Left renal pelvis (tissue), 4 donors: ENCODE results near the gene BNIP3. TPM values are rescaled to one million over a fixed set of nuclear protein-coding genes. Genes with fewer than 3 reads are reported as not detected.

Source experiments
- polyA plus RNA-seq, 4 donors: library from polyadenylated mRNA; unstranded; fragments of 120-200 nt; gene quantifications; one replicate each; pipeline ENCODE4 v1.2.1, GENCODE V29; 2013; ENCODE audit not compliant: insufficient read length in 4 of 4

Gene BNIP3
- polyA plus RNA-seq, 4 donors: 24.1 to 79.2 (median 70.1) TPM

Other genes with a start within 250 kb of the BNIP3 start
- 10 to 100 TPM; 38.5 to 49.8 (median 44.9) TPM for gene PPP2R2D, start 80.9 kb downstream of the BNIP3 start, polyA plus RNA-seq
- 1 to 10 TPM in 1 of 4 donors, under 1 TPM in 3; 0.24 to 1.0 (median 0.27) TPM for gene JAKMIP3, start 84.0 kb upstream of the BNIP3 start, polyA plus RNA-seq
- gene DPYSL4, start 205.0 kb upstream of the BNIP3 start, polyA plus RNA-seq: 10 to 100 TPM; 13.6 to 19.4 (median 18.8) TPM